Liver (tissue), 3 donors: ENCODE results near the gene TNFRSF13B.
"Not testable (repeated sequence)": the region's sequence is repeated elsewhere in the genome, so short reads cannot be mapped to it uniquely, and the experiment has no call there.

Source experiments
- GABPA ChIP-seq, 2 donors: IDR thresholded peaks in 1 of 2; conservative IDR thresholded peaks in 1 of 2; 2 replicates each; pipeline ENCODE4 v1.6.1; 2016; ENCODE audit warnings: antibody characterized with exemption in 2 of 2, mild to moderate bottlenecking in 1 of 2, moderate library complexity in 1 of 2
- SP1 ChIP-seq: IDR thresholded peaks from 2 replicates; pipeline ENCODE4 v1.6.1; 2018; ENCODE audit warnings: antibody characterized with exemption, mild to moderate bottlenecking
- TAF1 ChIP-seq: conservative IDR thresholded peaks from 2 replicates; pipeline ENCODE4 v1.6.1; 2016; ENCODE audit warnings: antibody characterized with exemption, mild to moderate bottlenecking
- YY1 ChIP-seq: IDR thresholded peaks from 2 replicates; pipeline ENCODE4 v1.6.1; 2016; ENCODE audit warnings: antibody characterized with exemption, mild to moderate bottlenecking
- TF ChIP-seq, protein P1 (sequence below): fragments of 150-350 bp; IDR thresholded peaks from 2 replicates; pipeline ENCODE4 v1.5.1; 2017; ENCODE audit warnings: improper control_type of control experiment, low read depth, low read length; ENCODE audit not compliant: missing input control
- TF ChIP-seq, protein P2 (sequence below): IDR thresholded peaks from 2 replicates; pipeline ENCODE4 v1.6.1; 2016; ENCODE audit warnings: antibody characterized with exemption
- TF ChIP-seq, protein P3 (sequence below): IDR thresholded peaks from 2 replicates; pipeline ENCODE4 v1.6.1; 2016; ENCODE audit warnings: antibody characterized with exemption
- donor health status: healthy.
- donor health status: healthy.

DNA sequence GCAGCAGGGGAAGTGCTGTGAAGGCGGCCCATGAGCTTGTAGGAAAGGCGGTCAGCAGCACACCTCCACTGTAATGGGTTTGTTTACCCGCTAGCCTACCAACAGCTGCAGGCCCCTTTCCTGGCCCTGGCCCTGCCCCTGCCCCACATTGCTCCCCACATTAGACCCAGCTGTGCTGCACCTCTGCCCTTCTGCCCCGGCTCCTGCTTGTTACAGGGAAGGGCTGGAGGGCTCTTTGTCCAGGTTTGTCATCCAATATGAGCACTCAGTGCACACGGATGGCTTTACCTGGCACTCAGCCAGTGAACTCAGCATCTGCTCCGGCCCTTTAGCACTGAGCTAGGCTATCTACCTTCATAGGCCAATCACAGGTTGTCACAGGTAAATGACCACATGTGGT, 36.0 kb upstream of the TNFRSF13B start:
- not testable (repeated sequence) for TF ChIP-seq GABPA (IDR thresholded peaks at IDR 0.05 in 1 of 2, conservative IDR thresholded peaks at IDR 0.05 in 1 of 2); TAF1; SP1; YY1
- TF ChIP-seq, protein P1, sequence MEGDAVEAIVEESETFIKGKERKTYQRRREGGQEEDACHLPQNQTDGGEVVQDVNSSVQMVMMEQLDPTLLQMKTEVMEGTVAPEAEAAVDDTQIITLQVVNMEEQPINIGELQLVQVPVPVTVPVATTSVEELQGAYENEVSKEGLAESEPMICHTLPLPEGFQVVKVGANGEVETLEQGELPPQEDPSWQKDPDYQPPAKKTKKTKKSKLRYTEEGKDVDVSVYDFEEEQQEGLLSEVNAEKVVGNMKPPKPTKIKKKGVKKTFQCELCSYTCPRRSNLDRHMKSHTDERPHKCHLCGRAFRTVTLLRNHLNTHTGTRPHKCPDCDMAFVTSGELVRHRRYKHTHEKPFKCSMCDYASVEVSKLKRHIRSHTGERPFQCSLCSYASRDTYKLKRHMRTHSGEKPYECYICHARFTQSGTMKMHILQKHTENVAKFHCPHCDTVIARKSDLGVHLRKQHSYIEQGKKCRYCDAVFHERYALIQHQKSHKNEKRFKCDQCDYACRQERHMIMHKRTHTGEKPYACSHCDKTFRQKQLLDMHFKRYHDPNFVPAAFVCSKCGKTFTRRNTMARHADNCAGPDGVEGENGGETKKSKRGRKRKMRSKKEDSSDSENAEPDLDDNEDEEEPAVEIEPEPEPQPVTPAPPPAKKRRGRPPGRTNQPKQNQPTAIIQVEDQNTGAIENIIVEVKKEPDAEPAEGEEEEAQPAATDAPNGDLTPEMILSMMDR, result not testable (repeated sequence)
- TF ChIP-seq, protein P2, sequence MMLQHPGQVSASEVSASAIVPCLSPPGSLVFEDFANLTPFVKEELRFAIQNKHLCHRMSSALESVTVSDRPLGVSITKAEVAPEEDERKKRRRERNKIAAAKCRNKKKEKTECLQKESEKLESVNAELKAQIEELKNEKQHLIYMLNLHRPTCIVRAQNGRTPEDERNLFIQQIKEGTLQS, result not testable (repeated sequence)
- TF ChIP-seq, protein P3, sequence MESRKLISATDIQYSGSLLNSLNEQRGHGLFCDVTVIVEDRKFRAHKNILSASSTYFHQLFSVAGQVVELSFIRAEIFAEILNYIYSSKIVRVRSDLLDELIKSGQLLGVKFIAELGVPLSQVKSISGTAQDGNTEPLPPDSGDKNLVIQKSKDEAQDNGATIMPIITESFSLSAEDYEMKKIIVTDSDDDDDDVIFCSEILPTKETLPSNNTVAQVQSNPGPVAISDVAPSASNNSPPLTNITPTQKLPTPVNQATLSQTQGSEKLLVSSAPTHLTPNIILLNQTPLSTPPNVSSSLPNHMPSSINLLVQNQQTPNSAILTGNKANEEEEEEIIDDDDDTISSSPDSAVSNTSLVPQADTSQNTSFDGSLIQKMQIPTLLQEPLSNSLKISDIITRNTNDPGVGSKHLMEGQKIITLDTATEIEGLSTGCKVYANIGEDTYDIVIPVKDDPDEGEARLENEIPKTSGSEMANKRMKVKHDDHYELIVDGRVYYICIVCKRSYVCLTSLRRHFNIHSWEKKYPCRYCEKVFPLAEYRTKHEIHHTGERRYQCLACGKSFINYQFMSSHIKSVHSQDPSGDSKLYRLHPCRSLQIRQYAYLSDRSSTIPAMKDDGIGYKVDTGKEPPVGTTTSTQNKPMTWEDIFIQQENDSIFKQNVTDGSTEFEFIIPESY, result not testable (repeated sequence)
